SU-DHL-6 (cell line): ENCODE measurements around the gene PFDN5.

Experiments used
- H2AFZ ChIP-seq: fragments of 200-600 bp; sonication (generic); 2 replicates; pipeline ENCODE4 v1.6.1; 2014; ENCODE audit warnings: low read depth, mild to moderate bottlenecking, moderate library complexity, mixed read lengths, antibody characterized with exemption, low read length; ENCODE audit not compliant: severe bottlenecking
- H3F3A ChIP-seq: fragments of 200-600 bp; shearing (Covaris generic); 2 replicates; pipeline ENCODE4 v1.6.0; 2016; ENCODE audit warnings: antibody characterized with exemption, mild to moderate bottlenecking; ENCODE audit not compliant: insufficient read depth
- H3K27ac ChIP-seq: fragments of 200-600 bp; sonication (generic); 2 replicates; pipeline ENCODE4 v1.5.1; 2016; ENCODE audit warnings: low read depth, mild to moderate bottlenecking, low read length, moderate library complexity, mixed read lengths
- H3K27me3 ChIP-seq: fragments of 200-600 bp; sonication (generic), shearing (Covaris generic); 2 replicates; pipeline ENCODE4 v1.6.0; 2014; ENCODE audit warnings: mild to moderate bottlenecking, low read length
- H3K36me3 ChIP-seq: fragments of 200-600 bp; sonication (generic); 2 replicates; pipeline ENCODE4 v1.6.1; 2014; ENCODE audit warnings: mild to moderate bottlenecking, low read length, mixed read lengths
- H3K4me2 ChIP-seq: fragments of 300-600, 200-600 bp; shearing (Covaris generic), sonication (generic); 2 replicates; pipeline ENCODE4 v1.6.0; 2014; ENCODE audit warnings: low read length, low read depth, mild to moderate bottlenecking; ENCODE audit not compliant: poor library complexity, severe bottlenecking
- H3K4me3 ChIP-seq: fragments of 200-600 bp; sonication (generic); 2 replicates; pipeline ENCODE4 v1.5.1; 2014; ENCODE audit warnings: antibody characterized with exemption, low read length, mild to moderate bottlenecking, mixed read lengths; ENCODE audit not compliant: insufficient read depth, poor library complexity, severe bottlenecking
- H3K79me2 ChIP-seq: fragments of 200-600 bp; sonication (generic); 2 replicates; pipeline ENCODE4 v1.6.1; 2014; ENCODE audit warnings: mild to moderate bottlenecking, low read length, moderate library complexity; ENCODE audit not compliant: insufficient read depth
- H3K9ac ChIP-seq: fragments of 200-600 bp; sonication (generic); 2 replicates; pipeline ENCODE4 v1.7.0; 2014; ENCODE audit warnings: mild to moderate bottlenecking, low read length
- H3K9me2 ChIP-seq: fragments of 200-600 bp; sonication (generic); replicated peaks from 2 replicates; pipeline ENCODE4 v1.6.1; 2014; ENCODE audit warnings: low read length; ENCODE audit not compliant: insufficient read depth
- H3K9me3 ChIP-seq: fragments of 200-600 bp; sonication (generic); 2 replicates; pipeline ENCODE4 v1.6.1; 2014; ENCODE audit warnings: low read length, mixed read lengths; ENCODE audit not compliant: insufficient read depth
- H4K20me1 ChIP-seq: fragments of 200-600 bp; sonication (generic); 2 replicates; pipeline ENCODE4 v1.6.1; 2014; ENCODE audit warnings: low read depth, mild to moderate bottlenecking, antibody characterized with exemption, low read length, moderate library complexity, mixed read lengths
- EZH2phosphoT487 ChIP-seq: fragments of 200-600 bp; sonication (generic), shearing (Covaris generic); conservative IDR thresholded peaks from 2 replicates; pipeline ENCODE4 v1.6.1; 2018; ENCODE audit warnings: mild to moderate bottlenecking, antibody characterized with exemption, low read length, moderate library complexity, mixed read lengths
- TF ChIP-seq, protein P1 (sequence below): fragments of 200-600 bp; sonication (generic); IDR thresholded peaks from one replicate; pipeline ENCODE4 v1.5.1; 2017; ENCODE audit warnings: antibody characterized with exemption, mild to moderate bottlenecking, low read length, moderate library complexity; ENCODE audit not compliant: insufficient read depth, poor library complexity, severe bottlenecking

Gene PFDN5

DNA sequence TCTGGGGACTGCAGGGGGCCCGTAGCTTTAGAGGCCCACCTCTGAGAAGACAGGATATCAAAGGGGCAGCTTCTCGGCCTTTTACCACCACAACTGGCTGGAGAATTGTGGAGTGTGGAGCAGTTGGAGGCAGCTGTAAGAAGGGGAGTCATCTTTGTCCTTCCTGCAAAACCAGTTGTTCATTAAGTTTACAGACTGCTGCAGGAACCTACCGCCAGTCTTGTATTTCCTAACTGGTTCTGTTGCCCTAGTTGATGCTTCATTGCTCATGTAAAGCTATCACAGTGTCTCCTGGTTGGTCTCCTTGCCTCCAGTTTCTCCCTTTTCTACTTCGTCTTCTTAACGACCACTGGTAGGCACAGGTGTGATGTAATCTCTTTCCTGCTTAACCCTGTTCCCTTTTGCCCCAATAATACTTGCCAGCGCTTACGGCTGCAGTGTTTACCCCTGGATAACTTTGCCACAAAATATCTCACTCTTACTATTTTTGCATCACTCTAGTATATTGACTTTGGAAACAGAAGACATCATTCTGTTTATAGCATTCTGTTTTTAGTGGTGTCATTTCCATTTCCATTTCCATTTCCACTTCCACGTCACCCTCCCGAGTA, 15.3 kb upstream of the PFDN5 start:
- Histone ChIP-seq H3K9ac (no peak overlapping the region), H3F3A (0 out of 2 replicates have a peak, but pooled peaks cover 4% of the 10 kb centered on the region), H3K9me2 (no peaks in the 10 kb centered on the region), H3K79me2 (no peaks in the 10 kb centered on the region), H3K4me3 (no peak overlapping the region), H3K27ac (no peak overlapping the region), H3K27me3 (no peaks in the 10 kb centered on the region), H2AFZ (no peak overlapping the region), H3K4me2 (no peak overlapping the region), H3K36me3 (peaks cover 30% of the 10 kb centered on the region), H4K20me1 (no peaks in the 10 kb centered on the region), H3K9me3 (no peaks in the 10 kb centered on the region)
- TF ChIP-seq, protein P1, sequence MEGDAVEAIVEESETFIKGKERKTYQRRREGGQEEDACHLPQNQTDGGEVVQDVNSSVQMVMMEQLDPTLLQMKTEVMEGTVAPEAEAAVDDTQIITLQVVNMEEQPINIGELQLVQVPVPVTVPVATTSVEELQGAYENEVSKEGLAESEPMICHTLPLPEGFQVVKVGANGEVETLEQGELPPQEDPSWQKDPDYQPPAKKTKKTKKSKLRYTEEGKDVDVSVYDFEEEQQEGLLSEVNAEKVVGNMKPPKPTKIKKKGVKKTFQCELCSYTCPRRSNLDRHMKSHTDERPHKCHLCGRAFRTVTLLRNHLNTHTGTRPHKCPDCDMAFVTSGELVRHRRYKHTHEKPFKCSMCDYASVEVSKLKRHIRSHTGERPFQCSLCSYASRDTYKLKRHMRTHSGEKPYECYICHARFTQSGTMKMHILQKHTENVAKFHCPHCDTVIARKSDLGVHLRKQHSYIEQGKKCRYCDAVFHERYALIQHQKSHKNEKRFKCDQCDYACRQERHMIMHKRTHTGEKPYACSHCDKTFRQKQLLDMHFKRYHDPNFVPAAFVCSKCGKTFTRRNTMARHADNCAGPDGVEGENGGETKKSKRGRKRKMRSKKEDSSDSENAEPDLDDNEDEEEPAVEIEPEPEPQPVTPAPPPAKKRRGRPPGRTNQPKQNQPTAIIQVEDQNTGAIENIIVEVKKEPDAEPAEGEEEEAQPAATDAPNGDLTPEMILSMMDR, result no peak
- TF ChIP-seq EZH2phosphoT487, result no peak

DNA sequence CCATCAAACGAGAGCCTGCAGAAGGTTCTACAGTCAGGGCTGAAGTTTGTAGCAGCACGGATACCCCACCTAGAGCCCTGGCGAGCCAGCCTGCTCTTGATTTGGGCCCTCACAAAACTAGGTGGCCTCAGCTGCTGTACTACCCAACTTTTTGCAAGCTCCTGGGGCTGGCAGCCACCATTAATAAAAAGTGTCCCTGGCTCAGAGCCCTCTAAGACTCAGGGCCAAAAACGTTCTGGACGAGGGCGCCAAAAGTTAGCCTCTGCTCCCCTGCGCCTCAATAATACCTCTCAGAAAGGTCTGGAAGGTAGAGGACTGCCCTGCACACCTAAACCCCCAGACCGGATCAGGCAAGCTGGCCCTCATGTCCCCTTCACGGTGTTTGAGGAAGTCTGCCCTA, 8.9 kb upstream of the PFDN5 start:
- no peak overlapping the region for H2AFZ ChIP-seq
- no peak overlapping the region for H3K27ac ChIP-seq
- 0 out of 2 replicates have a peak, but pooled peaks cover 4% of the 10 kb centered on the region for H3F3A ChIP-seq
- no peak overlapping the region for H3K4me3 ChIP-seq
- TF ChIP-seq, protein P1, result no peak
- no peak for TF ChIP-seq EZH2phosphoT487
- no peaks in the 10 kb centered on the region for H3K9me2 ChIP-seq
- H3K9ac ChIP-seq, result no peak overlapping the region
- H3K9me3 ChIP-seq, result no peaks in the 10 kb centered on the region
- H3K36me3 ChIP-seq, result peaks cover 29% of the 10 kb centered on the region
- no peaks in the 10 kb centered on the region for H3K27me3 ChIP-seq
- H3K79me2 ChIP-seq, result no peaks in the 10 kb centered on the region
- no peaks in the 10 kb centered on the region for H4K20me1 ChIP-seq
- no peak overlapping the region for H3K4me2 ChIP-seq

DNA sequence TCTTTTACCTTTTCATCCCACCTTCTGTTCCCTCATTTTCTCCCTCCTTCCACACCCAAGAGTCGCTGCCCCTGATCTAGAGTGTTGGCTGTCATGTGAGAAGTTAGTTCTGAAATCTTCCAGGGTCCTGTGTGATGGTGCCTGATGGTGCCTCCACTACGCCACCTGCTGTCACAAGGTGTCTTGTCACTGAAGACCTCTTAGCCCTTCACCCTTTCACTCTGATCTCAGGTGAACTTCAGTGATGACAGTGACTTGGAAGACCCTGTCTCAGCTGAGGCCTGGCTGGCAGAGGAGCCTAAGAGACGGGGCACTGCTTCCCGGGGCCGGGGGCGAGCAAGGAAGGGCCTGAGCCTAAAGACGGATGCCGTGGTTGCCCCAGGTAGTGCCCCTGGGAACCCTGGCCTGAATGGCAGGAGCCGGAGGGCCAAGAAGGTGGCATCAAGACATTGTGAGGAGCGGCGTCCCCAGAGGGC, 7.6 kb upstream of the PFDN5 start:
- Histone ChIP-seq H4K20me1 (no peaks in the 10 kb centered on the region), H3K9me3 (no peaks in the 10 kb centered on the region), H3K9me2 (no peaks in the 10 kb centered on the region), H3F3A (0 out of 2 replicates have a peak, but pooled peaks cover 4% of the 10 kb centered on the region), H3K4me2 (no peak overlapping the region), H3K36me3 (peaks cover 21% of the 10 kb centered on the region), H3K4me3 (no peak overlapping the region), H3K9ac (no peak overlapping the region), H3K79me2 (no peaks in the 10 kb centered on the region), H3K27ac (no peak overlapping the region), H3K27me3 (no peaks in the 10 kb centered on the region), H2AFZ (no peak overlapping the region)
- TF ChIP-seq EZH2phosphoT487, result no peak
- TF ChIP-seq, protein P1, result peak; percentile 84
